T-helper 2 cell treated with Interferon-gamma antibody and Interleukin-4, amounts not matched to agents 5 μg/mL and 100 μg/mL, for 36 hours (primary cell): ENCODE measurements around the gene COLGALT1.

ENCODE experiments used
- DNase-seq: peaks from one replicate; pipeline ENCODE4 v3.0.0; 2021; ENCODE audit warnings: low spot score
- H3K27ac Mint-ChIP-seq: one replicate; pipeline ENCODE4 v1.8.0; 2021; ENCODE audit warnings: mild to moderate bottlenecking, mixed read lengths
- H3K27me3 Mint-ChIP-seq: one replicate; pipeline ENCODE4 v1.8.0; 2021; ENCODE audit warnings: low read depth, mixed read lengths
- H3K36me3 Mint-ChIP-seq: one replicate; pipeline ENCODE4 v1.8.0; 2021; ENCODE audit warnings: low read depth, mixed read lengths
- H3K4me1 Mint-ChIP-seq: one replicate; pipeline ENCODE4 v1.8.0; 2021; ENCODE audit warnings: low read depth, mixed read lengths
- H3K4me3 Mint-ChIP-seq: one replicate; pipeline ENCODE4 v1.8.0; 2022; ENCODE audit warnings: mild to moderate bottlenecking, moderate library complexity, mixed read lengths
- H3K9me3 Mint-ChIP-seq: one replicate; pipeline ENCODE4 v1.8.0; 2021; ENCODE audit warnings: mixed read lengths

Gene COLGALT1

DNA sequence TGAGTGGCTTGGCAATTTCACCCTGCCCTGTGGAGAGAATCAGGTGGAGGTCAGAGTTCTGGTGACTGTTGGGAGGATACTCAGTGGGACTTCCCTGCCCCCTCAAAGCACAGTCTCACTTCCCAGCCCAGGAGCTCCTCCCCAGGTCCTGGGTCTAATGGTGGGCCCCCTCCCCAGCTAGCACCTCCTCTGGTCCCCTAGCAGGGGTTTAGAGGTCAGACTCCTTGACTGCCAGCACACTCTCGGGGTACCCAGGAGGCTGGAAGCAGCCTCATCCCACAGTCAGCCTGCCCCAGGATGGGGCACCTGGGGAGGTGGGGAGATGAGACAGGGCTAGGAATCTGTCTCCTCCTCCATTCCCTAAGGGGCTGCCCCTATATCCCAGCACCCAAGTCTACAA, 65.2 kb downstream of the COLGALT1 start:
- no peak for DNase-seq
- no peaks in the 10 kb centered on the region for H3K9me3 Mint-ChIP-seq
- H3K4me1 Mint-ChIP-seq: peaks cover 11% of the 10 kb centered on the region
- peaks cover 16% of the 10 kb centered on the region for H3K27me3 Mint-ChIP-seq
- no peak overlapping the region for H3K27ac Mint-ChIP-seq
- H3K36me3 Mint-ChIP-seq: no peaks in the 10 kb centered on the region
- H3K4me3 Mint-ChIP-seq: no peak overlapping the region

DNA sequence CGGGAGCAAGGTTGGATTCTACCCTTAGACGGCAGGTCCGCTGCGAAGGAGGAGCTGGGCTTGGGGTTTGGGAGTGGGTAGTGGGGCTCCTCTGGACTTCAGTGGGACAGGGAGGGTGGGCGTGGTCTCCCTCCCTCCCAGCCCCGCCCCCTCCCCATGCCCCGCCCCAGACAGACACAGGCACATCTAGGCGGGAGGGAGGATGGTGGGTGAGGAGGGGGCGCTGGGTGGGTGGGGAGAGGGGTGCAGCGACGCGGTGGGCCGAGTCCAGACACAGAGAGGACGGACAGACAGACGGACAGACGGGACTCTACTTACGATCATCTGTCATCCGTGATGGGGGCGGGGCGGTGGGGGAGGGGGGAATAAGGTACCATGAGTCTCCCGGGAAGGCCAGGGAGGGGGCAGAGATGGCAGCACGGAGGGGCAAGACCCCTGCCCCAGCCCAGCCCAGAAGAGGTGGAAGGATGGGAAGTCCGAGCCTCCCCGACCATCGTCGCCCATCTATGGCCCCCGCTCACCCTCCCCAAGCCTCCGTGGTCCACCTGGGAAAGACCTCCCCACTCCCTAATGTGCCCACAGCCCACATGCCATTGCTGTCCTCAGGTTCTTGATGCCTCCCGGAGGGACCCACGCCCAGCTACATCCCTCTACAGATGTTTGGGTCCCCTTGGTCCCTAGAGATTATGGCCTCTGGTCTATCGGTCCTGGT, 67.9 kb downstream of the COLGALT1 start:
- no peaks in the 10 kb centered on the region for H3K9me3 Mint-ChIP-seq
- H3K27me3 Mint-ChIP-seq: peaks cover 3% of the 10 kb centered on the region
- no peak for DNase-seq
- H3K4me1 Mint-ChIP-seq: peaks cover 11% of the 10 kb centered on the region
- no peaks in the 10 kb centered on the region for H3K36me3 Mint-ChIP-seq
- no peak overlapping the region for H3K27ac Mint-ChIP-seq
- H3K4me3 Mint-ChIP-seq: no peak overlapping the region

DNA sequence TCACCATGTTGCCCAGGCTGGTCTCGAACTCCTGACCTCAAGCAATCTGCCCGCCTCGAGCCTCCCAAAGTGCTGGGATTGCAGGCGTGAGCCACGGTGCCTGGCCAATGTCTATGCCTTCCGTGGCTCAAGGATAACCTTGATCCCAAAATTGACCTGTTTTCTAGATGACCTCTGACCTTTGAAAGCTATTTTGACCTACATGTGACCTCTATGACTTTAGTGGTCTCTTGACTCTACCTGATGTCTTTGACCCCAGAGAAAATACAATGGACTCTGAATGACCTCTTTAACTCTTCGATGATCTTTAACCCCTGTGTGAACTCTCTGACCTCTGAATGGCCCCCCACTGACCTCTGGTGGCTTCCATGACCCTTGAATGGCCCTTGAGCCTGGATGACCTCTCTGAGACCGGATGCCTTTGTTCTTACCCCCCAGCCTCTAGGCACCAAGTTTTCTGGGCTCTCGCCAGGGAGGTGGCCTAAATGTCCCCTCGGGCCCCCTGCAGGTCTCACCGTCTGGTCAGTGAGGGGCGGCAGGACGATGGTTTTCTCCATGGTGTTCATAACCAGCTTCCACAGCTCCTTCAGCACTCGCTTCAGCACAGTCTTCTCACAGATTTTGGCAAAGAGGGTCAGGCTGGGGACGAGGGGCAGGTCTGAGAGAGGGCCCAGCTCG, 69.0 kb downstream of the COLGALT1 start:
- Mint-ChIP-seq H3K27me3 (no peaks in the 10 kb centered on the region), H3K9me3 (no peaks in the 10 kb centered on the region), H3K36me3 (no peaks in the 10 kb centered on the region), H3K4me1 (peaks cover 11% of the 10 kb centered on the region), H3K4me3 (no peak overlapping the region), H3K27ac (no peak overlapping the region)
- DNase-seq: no peak

DNA sequence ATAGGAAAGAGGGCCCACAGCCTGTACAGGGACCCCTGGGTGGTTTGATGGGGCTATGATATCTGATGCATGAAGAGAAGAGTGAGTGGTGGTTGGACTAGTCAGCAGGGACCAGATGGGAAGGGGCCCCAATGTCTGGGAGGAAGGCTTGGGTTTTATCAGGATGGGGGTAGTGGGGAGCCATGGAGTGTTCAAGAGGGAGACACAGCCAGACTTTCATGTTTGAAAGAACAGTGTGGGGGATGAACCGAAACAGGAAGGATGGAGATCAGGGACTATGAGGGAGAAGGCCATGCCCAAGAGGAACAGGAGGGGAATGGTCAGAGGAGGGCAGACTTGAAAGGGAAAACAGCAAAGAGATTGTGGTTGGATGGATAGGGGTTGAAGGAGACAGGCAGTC, 69.6 kb downstream of the COLGALT1 start:
- no peak overlapping the region for H3K27ac Mint-ChIP-seq
- no peaks in the 10 kb centered on the region for H3K36me3 Mint-ChIP-seq
- H3K4me3 Mint-ChIP-seq: no peak overlapping the region
- H3K9me3 Mint-ChIP-seq: no peaks in the 10 kb centered on the region
- peaks cover 11% of the 10 kb centered on the region for H3K4me1 Mint-ChIP-seq
- no peak for DNase-seq
- H3K27me3 Mint-ChIP-seq: no peaks in the 10 kb centered on the region

GRCh38 chr19:17625980-17626379, 70.5 kb downstream of the COLGALT1 start:
- Mint-ChIP-seq H3K27ac (no peak overlapping the region), H3K4me3 (no peak overlapping the region), H3K36me3 (no peaks in the 10 kb centered on the region), H3K4me1 (peaks cover 11% of the 10 kb centered on the region), H3K9me3 (no peaks in the 10 kb centered on the region), H3K27me3 (no peaks in the 10 kb centered on the region)
- DNase-seq: no peak

DNA sequence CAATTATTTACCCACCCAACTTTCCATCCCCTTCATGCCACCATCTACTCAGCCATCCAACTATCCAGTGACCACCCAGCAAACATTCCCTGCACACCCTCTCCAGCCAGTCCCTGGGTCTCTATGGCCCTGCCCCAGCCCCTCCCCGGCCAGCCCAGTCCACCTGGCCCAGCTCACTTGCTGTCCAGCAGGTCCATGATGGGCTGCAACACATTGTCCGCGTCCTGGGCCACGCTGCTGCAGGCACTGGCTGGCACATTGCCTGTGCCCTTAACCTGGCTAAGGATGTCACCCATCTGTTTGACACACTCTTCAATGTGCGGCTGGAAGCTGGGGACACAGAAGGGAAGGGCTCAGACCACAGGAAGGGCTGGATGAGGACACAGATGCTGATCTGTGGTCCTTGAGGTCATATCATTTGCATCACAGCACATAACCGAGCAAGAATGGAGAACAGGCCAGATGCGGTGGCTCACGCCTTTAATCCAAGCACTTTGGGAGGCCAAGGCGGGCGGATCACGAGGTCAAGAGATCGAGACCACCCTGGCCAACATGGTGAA, 71.1 kb downstream of the COLGALT1 start:
- Mint-ChIP-seq H3K36me3 (no peaks in the 10 kb centered on the region), H3K27me3 (no peaks in the 10 kb centered on the region), H3K4me1 (peaks cover 11% of the 10 kb centered on the region), H3K9me3 (no peaks in the 10 kb centered on the region), H3K4me3 (no peak overlapping the region), H3K27ac (no peak overlapping the region)
- DNase-seq: no peak

GRCh38 chr19:17627161-17627560, 71.7 kb downstream of the COLGALT1 start:
- H3K4me1 Mint-ChIP-seq: peaks cover 7% of the 10 kb centered on the region
- no peak for DNase-seq
- H3K27ac Mint-ChIP-seq: no peak overlapping the region
- H3K9me3 Mint-ChIP-seq: no peaks in the 10 kb centered on the region
- H3K4me3 Mint-ChIP-seq: no peak overlapping the region
- no peaks in the 10 kb centered on the region for H3K27me3 Mint-ChIP-seq
- no peaks in the 10 kb centered on the region for H3K36me3 Mint-ChIP-seq

DNA sequence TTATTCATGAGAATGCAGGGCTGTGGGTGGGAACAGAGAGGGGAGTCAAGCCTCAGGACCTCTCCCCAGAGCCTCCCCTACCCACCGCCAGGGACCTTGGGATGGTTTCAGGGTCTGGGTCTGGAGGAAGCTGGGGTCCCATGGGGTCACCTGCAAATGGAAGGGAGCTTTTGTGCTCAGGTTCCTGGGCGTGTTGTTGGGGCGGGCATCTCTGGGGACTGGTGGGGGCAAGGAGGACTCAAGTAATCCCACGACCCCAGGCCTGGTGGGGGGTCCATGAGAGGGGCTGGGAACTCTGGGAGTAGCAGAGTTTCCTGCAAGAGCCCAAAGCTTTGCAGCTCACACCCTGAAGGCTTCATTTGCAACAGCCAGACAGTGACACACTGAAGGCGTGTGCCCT, 72.5 kb downstream of the COLGALT1 start:
- no peak for DNase-seq
- H3K4me1 Mint-ChIP-seq: no peaks in the 10 kb centered on the region
- H3K36me3 Mint-ChIP-seq: no peaks in the 10 kb centered on the region
- no peak overlapping the region for H3K4me3 Mint-ChIP-seq
- no peaks in the 10 kb centered on the region for H3K27me3 Mint-ChIP-seq
- no peak overlapping the region for H3K27ac Mint-ChIP-seq
- H3K9me3 Mint-ChIP-seq: no peaks in the 10 kb centered on the region

DNA sequence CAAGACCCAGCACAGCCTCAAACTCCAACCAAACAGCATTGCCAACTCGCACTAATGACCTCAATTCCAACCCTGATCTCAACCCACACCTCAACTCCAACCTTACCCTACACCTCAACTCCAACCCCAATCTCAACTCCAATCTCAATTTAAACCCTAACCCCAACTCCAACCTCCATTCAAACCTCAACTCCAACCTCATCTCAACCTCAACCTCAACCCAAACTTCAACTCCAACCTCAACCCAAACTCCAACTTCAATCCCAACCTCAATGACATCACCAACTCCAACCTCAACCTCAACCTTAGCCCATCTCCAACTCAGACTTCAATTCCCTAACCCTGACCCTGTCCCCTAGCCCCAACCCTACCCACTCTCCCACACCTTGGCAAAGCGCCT, 74.3 kb downstream of the COLGALT1 start:
- Mint-ChIP-seq H3K4me1 (no peaks in the 10 kb centered on the region), H3K27ac (no peak overlapping the region), H3K9me3 (no peaks in the 10 kb centered on the region), H3K27me3 (no peaks in the 10 kb centered on the region), H3K4me3 (no peak overlapping the region), H3K36me3 (no peaks in the 10 kb centered on the region)
- no peak for DNase-seq

- DNase-seq: no peak
- no peak overlapping the region for H3K4me3 Mint-ChIP-seq
- H3K4me1 Mint-ChIP-seq: no peaks in the 10 kb centered on the region
- no peaks in the 10 kb centered on the region for H3K36me3 Mint-ChIP-seq
- H3K9me3 Mint-ChIP-seq: no peaks in the 10 kb centered on the region
- H3K27me3 Mint-ChIP-seq: no peaks in the 10 kb centered on the region
- H3K27ac Mint-ChIP-seq: no peak overlapping the region
These were observed 77.1 kb downstream of the COLGALT1 start for GRCh38 chr19:17632577-17632976.
